GM12873 (cell line): ENCODE measurements around the gene SERINC5.

ENCODE experiments used
- CTCF ChIP-seq: IDR thresholded peaks from 2 replicates; pipeline ENCODE4 v1.5.1; 2012; ENCODE audit warnings: low read depth, mild to moderate bottlenecking, moderate library complexity, low read length, control low read depth; ENCODE audit not compliant: insufficient read depth; ENCODE audit errors: missing control alignments

SERINC5 gene

GRCh38 chr5:80234116-80234948 lies 21.5 kb downstream of the SERINC5 start:
- no peak for TF ChIP-seq CTCF

DNA sequence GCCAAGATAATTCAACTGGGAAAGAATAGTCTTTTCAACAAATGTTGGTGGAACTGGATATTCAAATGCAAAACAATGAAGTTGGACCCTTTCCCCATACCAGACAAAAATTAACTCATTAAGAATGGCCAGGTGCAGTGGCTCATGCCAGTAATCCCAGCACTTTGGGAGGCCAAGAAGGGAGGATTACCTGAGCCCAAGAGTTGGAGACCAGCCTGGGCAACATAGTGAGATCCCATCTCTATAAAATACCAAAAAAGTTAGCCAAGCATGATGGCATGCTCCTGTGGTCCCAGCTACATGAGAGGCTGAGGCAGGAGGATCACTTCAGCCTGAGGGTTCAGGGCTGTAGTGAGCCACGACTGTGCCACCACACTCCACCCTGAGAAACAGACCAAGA lies 24.2 kb downstream of the SERINC5 start:
- TF ChIP-seq CTCF, result no peak

- TF ChIP-seq CTCF, result no peak
Measured at GRCh38 chr5:80231243-80231642, 24.6 kb downstream of the SERINC5 start.

- no peak for TF ChIP-seq CTCF
Measured at GRCh38 chr5:80230269-80230992, 25.4 kb downstream of the SERINC5 start.

GRCh38 chr5:80229902-80230255 lies 26.0 kb downstream of the SERINC5 start:
- TF ChIP-seq CTCF, result no peak

- TF ChIP-seq CTCF, result no peak
Measured at GRCh38 chr5:80227979-80228596, 27.8 kb downstream of the SERINC5 start.

- TF ChIP-seq CTCF, result no peak
Measured at GRCh38 chr5:80225934-80226326, 29.9 kb downstream of the SERINC5 start.
